GM18870 (cell line): ENCODE measurements around the gene TCTN1.
A peak's percentile ranks its signal among the peaks of the same experiment; 100 is the strongest.
"Not testable (repeated sequence)": the region's sequence is repeated elsewhere in the genome, so short reads cannot be mapped to it uniquely, and the experiment has no call there.

Source experiments
- ATAC-seq: cut with Tn5 transposase; IDR thresholded peaks from one replicate; pipeline ENCODE4 v1.9.1; 2021; ENCODE audit warnings: moderate library complexity; ENCODE audit not compliant: unreplicated experiment

The TCTN1 gene

DNA sequence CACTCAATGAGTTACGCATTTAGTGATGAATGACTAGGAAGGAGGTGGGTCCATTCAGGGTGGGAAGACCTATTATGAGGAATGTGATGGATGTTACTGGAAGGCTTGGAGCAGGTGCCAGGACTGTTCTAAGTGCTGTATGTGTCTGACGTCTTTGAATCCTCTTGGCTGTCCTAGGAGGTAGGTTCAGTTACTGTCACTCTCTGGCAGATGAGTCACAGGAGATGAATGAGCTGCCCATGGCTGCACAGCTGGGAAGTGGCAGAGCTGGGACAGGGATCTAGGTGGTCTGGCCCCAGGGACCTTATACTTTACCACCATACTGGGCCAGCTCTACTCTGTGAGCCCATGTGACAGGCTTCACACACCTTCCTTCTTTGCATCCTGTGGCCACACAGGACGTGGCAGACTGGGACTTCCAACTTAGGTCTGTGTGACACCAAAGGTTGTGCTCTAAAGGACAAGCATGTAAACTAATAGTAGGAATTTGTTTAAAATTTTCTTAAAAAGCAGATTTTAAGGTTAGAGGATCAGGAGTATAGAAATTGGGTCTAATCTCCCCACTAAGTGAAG lies 24.0 kb downstream of the TCTN1 start:
- ATAC-seq, result no peak

- ATAC-seq, result no peak
Observed at GRCh38 chr12:110638796-110639195, 24.9 kb downstream of the TCTN1 start.

- no peak for ATAC-seq
Observed at GRCh38 chr12:110639336-110640141, 25.6 kb downstream of the TCTN1 start.

DNA sequence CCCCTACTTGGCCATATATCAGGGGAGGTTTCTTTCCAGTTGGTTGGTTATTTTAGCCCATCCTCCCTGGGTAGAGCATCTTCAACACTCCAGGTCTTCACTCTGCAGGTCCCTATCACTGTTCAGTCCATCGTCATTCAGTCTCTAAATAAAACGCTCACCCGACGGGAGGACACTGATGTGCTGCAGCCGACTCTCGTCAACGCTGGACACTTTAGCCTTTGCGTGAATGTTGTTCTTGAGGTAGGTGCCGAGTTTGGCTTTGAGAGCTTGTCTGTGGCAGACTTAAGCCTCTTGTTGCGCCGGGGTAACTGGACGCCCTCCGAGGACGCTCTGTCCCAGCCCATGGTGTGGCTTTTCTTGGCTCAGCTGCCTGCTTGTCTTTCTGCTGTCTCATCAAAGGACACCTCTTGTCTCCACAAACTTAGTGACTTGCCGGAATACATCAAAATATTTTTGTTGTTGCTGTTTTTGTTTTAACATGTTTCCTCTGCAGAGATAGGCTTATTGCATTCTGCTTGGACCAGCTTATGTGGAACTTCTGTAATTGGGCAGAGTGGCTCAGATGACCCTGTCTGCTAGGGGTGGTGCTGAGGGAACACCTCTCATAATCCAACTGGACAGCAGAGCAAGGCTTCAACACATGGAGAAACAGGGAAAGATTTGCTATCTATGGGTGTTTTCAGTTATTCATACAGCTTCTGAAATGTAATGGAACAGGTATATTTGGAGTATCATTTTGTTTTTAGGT lies 26.5 kb downstream of the TCTN1 start:
- ATAC-seq, result no peak

DNA sequence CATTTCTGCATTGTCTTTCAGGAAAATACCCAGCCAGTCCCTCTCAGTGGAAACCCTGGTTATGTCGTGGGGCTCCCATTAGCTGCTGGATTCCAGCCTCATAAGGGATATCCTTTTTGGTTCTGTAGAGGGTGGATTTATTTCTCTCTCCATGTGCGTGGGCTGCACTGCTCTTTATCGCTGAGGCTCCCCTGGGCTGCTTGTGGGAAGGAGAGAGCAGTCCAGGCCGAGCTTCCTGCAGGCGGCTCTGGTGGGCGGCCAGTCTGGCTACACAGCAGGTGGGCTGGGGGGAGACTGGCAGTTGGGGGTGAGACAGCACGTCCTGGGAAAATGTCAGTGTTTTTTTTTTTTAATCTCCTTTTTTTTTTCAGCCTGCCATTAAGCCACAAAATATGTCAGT lies 27.6 kb downstream of the TCTN1 start:
- ATAC-seq, result no peak

GRCh38 chr12:110647631-110648040 lies 33.7 kb downstream of the TCTN1 start:
- ATAC-seq, result peak; percentile 65

GRCh38 chr12:110649341-110649847 lies 35.5 kb downstream of the TCTN1 start:
- no peak for ATAC-seq

DNA sequence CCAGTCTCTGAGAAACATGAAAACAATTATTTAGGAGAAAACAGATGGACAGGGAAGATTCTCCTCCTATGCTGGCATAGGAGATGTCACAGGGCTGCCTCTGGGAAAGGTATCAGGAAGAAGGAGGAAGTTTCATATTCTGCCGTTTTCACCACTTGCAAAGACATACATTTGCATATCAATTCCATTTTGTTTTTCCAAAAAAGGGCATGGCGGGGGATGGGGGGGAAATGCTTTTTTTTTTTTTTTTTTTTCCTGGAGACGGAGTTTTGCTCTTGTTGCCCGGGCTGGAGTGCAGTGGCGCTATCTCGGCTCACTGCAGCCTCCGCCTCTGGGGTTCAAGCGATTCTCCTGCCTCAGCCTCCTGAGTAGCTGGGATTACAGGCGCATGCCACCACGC lies 40.3 kb downstream of the TCTN1 start:
- not testable (repeated sequence) for ATAC-seq

GRCh38 chr12:110656071-110656655 lies 42.2 kb downstream of the TCTN1 start:
- no peak for ATAC-seq

GRCh38 chr12:110657747-110658146 lies 43.8 kb downstream of the TCTN1 start:
- ATAC-seq, result no peak

GRCh38 chr12:110658242-110658641 lies 44.3 kb downstream of the TCTN1 start:
- ATAC-seq, result no peak

DNA sequence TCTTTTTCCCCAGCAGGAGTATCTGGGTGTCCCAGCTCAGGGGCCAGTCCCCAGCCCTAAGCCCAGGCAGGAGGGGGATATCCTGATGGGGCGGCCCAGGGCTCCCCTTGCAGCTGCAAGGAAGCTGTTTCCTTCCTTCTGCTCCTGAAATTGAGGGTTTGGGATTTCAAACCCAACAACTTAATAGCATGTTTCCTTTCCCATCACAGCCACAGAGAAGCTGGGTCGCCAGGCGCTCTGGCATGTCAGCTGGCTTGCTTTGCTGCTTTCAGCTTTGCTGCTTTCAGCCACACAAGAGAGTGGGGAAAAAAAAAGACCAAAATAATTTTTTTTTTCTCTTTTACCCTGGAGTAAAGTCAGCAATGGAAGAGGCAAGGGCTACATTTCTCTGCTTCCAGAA lies 44.9 kb downstream of the TCTN1 start:
- ATAC-seq, result no peak

DNA sequence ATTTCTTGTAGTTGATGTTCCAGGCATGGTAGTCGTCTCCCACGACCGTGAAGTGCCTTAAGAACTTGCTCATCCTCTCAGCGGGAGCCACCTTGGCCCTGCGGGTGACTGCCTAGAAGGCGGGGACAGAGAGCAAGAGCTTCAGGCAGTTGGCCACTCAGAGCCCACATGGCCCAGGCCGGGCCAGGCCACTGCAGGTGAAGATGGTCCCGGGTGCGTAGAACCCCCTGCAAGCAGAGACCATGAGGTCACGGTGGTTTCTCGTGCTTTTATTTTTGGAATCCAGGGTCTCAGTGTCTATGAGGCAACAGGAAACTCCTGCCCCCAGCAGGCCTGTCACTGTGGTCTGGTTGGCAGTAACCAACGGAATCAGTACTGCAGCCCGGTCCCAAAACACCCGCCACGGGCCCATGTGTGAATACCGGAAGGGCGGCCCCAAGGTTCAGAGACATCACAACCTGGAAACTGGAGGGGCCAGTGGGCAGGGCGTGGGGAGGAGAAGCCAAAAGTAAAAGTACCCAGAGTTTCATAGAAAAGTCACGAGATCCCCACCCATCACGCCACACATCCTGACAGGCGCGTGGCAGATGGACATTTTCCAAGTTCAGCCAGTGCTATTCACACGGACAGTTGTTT lies 47.5 kb downstream of the TCTN1 start:
- ATAC-seq, result peak; percentile 85

DNA sequence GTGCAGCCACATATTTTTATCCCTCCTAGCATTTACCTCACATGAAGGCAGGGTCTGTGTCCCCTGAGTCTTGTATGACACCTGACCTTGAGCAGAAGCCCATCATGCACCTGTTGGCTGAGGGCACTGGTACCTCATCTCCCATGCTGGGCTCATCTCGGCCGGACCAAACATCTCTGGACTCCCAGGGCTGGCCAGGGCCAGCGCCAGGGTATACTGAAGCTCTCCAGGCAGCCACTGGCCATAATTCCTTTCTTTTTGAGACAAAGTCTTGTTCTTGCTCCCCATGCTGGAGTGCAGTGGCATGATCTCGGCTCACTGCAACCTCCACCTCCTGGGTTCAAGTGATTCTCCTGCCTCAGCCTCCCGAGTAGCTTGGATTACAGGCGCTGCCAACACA lies 53.0 kb downstream of the TCTN1 start:
- ATAC-seq, result no peak

DNA sequence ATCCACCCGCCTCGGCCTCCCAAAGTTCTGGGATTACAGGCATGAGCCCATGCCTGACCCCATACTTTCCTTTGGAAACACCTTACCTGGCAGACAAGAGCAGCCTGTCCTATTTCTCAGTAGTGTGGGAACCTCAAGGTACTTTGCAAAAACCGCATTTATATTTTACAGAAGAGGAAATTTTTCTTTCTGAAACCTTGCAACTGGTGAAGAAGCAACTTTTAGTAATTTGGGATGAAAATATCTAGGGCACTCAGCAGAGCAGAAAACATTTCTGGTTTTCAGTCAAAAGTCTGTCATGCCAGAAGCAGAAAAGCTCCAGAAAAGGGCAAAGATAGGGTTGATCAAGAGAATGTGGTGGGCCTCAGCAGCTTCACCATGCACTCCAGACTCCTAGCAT lies 53.7 kb downstream of the TCTN1 start:
- no peak for ATAC-seq

DNA sequence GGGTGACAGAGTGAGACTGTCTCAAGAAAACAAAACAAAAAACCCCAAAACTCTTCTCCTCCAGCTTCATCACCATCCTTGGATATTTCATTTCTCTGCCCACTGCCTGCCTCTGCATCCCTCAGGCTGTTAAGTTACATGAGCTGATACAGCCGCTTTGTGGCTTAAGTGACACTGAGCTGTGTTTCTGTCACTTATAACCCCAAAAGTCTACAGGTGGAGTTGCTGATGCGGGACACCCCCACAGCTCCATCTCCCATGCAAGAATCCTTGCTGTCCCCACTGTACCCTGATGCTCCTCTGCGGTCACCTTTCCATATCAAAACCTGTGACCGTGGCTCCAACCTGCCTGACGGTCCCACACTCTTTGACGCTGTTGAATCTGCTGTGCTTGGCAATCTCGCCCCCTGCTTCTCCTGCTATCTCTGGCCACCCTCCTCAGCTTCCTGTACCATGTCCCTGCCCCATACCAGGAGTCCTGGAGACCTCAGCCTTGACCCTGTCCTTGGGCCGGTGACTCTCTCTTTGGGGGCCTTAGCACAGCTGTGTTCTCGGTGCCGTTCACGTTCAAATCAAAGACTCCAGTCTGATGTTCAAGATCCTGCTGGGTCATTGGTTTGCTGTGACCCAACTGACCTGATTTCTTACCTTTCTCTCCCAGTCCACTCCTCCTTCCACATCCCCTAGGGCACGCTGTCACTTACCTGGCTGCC lies 54.7 kb downstream of the TCTN1 start:
- ATAC-seq, result peak; percentile 1

GRCh38 chr12:110669193-110669502 lies 55.2 kb downstream of the TCTN1 start:
- ATAC-seq, result peak; percentile 27

GRCh38 chr12:110670161-110670701 lies 56.3 kb downstream of the TCTN1 start:
- ATAC-seq, result peak; percentile 42

- ATAC-seq, result no peak
Observed at GRCh38 chr12:110676171-110676570, 62.2 kb downstream of the TCTN1 start.
